Thoracic aorta (tissue), 2 donors: ENCODE data around the gene FBXO9. TPM values are rescaled to one million over a fixed set of nuclear protein-coding genes. Genes with fewer than 3 reads are reported as not detected.

Experiments used
- ATAC-seq: fragments of 150-250 bp; one replicate; pipeline ENCODE4 v1.8.0; 2017; ENCODE audit warnings: low read depth; ENCODE audit not compliant: insufficient number of reproducible peaks, low FRiP score
- DNase-seq: peaks from one replicate; pipeline ENCODE4 v3.0.0-alpha.2; 2020; ENCODE audit warnings: low spot score
- H3K27ac ChIP-seq, 2 donors: fragments of 200-600 bp; sonication (generic); 1 replicate in 1 of 2; 2 replicates in 1 of 2; pipeline ENCODE4 v1.5.1; 2016; ENCODE audit warnings: mild to moderate bottlenecking in 2 of 2, moderate library complexity in 2 of 2
- H3K27me3 ChIP-seq: fragments of 200-600 bp; sonication (generic); replicated peaks from 2 replicates; pipeline ENCODE4 v1.6.0; 2016; ENCODE audit warnings: mild to moderate bottlenecking; ENCODE audit not compliant: insufficient read depth
- H3K36me3 ChIP-seq: fragments of 200-600 bp; sonication (generic); one replicate; pipeline ENCODE4 v1.5.1; 2016
- H3K4me1 ChIP-seq, 2 donors: fragments of 200-600 bp; sonication (generic); 1 replicate in 1 of 2; 2 replicates in 1 of 2; pipeline versions ENCODE4 v1.5.1 to v1.6.0; 2016; ENCODE audit warnings: low read depth in 2 of 2, mild to moderate bottlenecking in 1 of 2; ENCODE audit not compliant: control insufficient read depth in 1 of 2
- H3K4me3 ChIP-seq: fragments of 200-600 bp; sonication (generic); 2 replicates; pipeline ENCODE4 v1.5.1; 2016; ENCODE audit warnings: mild to moderate bottlenecking
- H3K9me3 ChIP-seq: fragments of 200-600 bp; sonication (generic); 2 replicates; pipeline ENCODE4 v1.5.1; 2016
- CTCF ChIP-seq: fragments of 200-600 bp; sonication (generic); IDR thresholded peaks from one replicate; pipeline ENCODE4 v1.5.1; 2019; ENCODE audit warnings: antibody characterized with exemption
- total RNA-seq, 2 donors: library from RNA; depleted of rRNA; stranded (reverse); fragments of >200 nt; gene quantifications; one replicate each; pipeline versions ENCODE4 v1.1.0 to v1.2.3, GENCODE V29; 2016

The FBXO9 gene
- total RNA-seq, 2 donors from 2014 or later = 30.1 to 78.2 TPM

- Histone ChIP-seq H3K9me3 (no peaks in the 10 kb centered on the region), H3K36me3 (no peaks in the 10 kb centered on the region), H3K4me1 (no peaks in the 10 kb centered on the region), H3K4me3 (no peak within 1 kb of the TSS), H3K27me3 (no peaks in the 10 kb centered on the region), H3K27ac (no peak within 1 kb of the TSS)
- no peak for ATAC-seq
- no peak for DNase-seq
- TF ChIP-seq CTCF = no peak
Observed at GRCh38 chr6:53148684-53149083, 83.5 kb downstream of the FBXO9 start, which contains the start of gene GCM1. Gene GCM1, minus strand, starts transcription at chr6:53148841. Its CDS starts 3,209 bp downstream, at chr6:53145632.

Other genes starting within 250 kb of the FBXO9 start
- gene GSTA5, start 224.6 kb upstream of the FBXO9 start, total RNA-seq = not detected
- not detected for gene GSTA3, start 155.7 kb upstream of the FBXO9 start, total RNA-seq
- gene GSTA4, start 70.1 kb upstream of the FBXO9 start, total RNA-seq = 10 to 100 TPM; 18.1 to 19.4 TPM
- gene CILK1, start 3.6 kb upstream of the FBXO9 start, total RNA-seq = 10 to 100 TPM; 14.2 to 18.6 TPM
- gene GCM1, start 83.4 kb downstream of the FBXO9 start, total RNA-seq = not detected